Stimulated activated CD4-positive, alpha-beta T cell treated with anti-CD3 and anti-CD28 coated beads, Interleukin-4, amount 100 ng/mL, for 48 hours (primary cell): ENCODE measurements around the gene GRID1.

ENCODE experiments used
- DNase-seq, 2 donors: peaks; one replicate each; pipeline ENCODE4 v3.0.0-alpha.2; 2020; ENCODE audit warnings: low read depth in 2 of 2

GRID1 gene

GRCh38 chr10:85600026-85600743 lies 766.4 kb downstream of the GRID1 start:
- DNase-seq, result no peak

GRCh38 chr10:85599081-85599480 lies 767.5 kb downstream of the GRID1 start:
- DNase-seq, result no peak

DNA sequence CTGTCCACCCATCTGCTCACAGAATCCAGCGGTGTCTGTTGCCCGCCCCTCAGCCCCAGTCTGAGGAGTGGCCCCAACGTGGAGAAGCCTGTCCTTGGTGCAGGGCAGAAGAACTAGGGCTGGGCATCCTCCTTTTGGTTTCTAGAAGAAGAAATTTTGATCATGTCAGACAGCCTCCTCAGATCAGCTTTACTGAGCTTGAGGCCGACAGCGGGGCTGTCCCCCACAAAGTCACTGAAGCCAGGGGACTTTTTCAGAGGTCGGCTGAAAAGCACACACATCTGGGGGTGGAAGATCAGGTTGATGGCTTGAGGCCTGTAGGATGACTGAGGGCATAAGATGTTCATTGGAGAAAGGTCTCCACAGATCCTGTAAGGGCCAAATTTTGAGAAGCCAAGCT lies 767.9 kb downstream of the GRID1 start:
- no peak for DNase-seq

GRCh38 chr10:85597006-85597405 lies 769.6 kb downstream of the GRID1 start:
- DNase-seq, result no peak

DNA sequence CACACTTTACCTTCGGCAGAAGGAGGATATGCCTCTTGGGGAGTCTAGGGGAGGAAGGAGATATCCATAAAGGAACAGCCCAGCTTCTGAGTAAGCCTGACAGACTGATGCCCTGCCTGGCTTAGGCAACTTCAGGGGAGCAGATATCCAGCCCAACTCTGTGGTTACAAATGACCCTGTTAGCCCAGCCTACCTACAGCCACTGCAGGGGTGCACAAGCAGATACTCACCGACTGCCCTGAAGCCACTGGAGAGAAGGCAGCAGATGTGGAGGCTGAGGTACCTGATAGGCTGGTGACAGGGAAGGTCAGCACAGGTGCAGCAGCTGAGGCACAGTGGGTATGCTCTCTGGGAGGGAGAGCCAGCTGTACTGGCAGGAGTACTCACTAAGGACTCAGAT lies 770.2 kb downstream of the GRID1 start:
- no peak for DNase-seq

- no peak for DNase-seq
Observed at GRCh38 chr10:85594239-85594638, 772.4 kb downstream of the GRID1 start.

DNA sequence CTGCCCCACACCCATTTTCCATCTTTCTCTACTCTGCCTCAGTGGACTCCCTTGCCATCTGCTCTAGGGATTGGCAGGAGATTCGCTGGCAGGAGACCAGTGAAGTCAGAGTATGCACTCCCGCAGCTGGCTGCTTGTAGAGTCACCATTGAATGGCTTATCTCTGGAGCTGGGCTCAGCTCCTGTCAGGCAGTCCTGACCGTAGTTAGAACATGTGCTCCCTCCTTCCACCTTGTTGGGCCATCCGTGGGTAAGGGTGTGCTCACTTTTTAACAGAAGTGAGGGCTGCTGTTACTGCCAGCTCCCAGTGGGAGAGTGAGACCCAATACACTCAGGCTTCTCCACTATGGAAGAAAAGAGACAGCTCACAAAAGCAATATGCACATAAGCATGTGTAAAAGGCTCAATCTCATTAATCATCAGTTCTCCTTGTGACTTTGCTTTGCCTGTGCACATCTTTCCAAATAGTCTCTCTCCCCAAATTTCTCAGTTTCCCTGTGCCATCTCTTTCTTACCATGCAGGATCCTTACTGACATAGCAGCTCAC lies 773.3 kb downstream of the GRID1 start:
- no peak for DNase-seq

GRCh38 chr10:85581371-85581770 lies 785.2 kb downstream of the GRID1 start:
- no peak for DNase-seq

GRCh38 chr10:85580585-85580984 lies 786.0 kb downstream of the GRID1 start:
- DNase-seq, result no peak

- DNase-seq, result no peak
Observed at GRCh38 chr10:85578860-85579259, 787.7 kb downstream of the GRID1 start.

DNA sequence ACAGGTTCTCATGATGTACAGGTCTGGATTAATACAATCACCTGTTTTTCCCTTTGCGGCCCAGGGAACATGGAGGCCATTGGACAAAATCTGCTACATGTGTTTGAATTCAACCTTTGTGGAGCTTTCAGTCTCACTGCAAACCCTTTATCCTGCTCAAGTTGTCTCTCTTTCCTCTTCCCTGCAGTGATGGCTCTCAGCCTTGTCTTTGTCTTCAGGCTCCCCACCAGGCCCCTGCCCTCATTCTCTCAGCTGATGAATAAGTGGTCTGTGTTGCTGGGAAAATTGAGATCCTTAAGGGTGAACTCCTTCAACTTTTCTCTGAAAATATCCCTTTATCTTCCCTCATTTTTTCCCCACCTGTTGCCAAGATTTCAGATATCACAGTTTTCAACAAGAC lies 791.2 kb downstream of the GRID1 start:
- DNase-seq, result no peak

- no peak for DNase-seq
Observed at GRCh38 chr10:85570871-85571270, 795.7 kb downstream of the GRID1 start.

DNA sequence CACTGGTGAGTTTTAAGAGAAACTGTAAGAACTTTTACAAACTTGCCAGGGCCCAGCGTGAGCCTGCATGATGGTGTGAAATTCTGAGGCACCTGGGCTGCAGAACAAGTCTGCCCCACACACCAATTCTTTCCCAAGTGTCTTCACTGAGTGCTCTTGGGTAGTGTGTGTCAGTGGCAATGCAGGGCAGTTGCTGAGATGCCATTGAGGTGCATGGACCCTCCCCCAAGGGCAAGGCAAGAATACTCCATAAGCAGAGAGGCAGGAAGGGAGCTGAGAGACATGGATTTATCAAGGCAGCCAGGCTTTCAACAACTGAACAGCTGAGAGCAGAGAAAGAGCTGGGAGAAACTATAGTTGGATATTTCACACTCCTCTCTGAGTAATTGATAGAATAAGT lies 801.2 kb downstream of the GRID1 start:
- no peak for DNase-seq

DNA sequence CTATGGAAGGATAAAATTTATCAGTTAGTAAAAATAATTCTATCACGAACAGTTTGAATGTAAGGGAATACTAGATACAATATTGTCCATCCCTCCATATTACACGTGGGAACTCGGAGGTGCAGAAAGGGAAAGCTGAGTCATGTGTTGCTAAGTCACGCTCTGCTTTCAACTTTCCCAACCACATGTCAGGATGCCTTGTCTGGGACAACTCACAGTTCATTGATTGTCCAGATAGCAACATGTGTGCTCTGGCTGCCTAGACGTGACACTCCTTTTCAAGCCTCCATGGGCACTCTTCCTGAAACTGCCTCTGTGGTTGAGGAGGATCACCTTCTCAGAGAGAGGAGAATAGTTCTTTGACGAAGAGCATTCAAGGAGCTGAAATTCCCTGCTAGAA lies 808.1 kb downstream of the GRID1 start:
- no peak for DNase-seq

- DNase-seq, result no peak
Observed at GRCh38 chr10:85557706-85558105, 808.9 kb downstream of the GRID1 start.

DNA sequence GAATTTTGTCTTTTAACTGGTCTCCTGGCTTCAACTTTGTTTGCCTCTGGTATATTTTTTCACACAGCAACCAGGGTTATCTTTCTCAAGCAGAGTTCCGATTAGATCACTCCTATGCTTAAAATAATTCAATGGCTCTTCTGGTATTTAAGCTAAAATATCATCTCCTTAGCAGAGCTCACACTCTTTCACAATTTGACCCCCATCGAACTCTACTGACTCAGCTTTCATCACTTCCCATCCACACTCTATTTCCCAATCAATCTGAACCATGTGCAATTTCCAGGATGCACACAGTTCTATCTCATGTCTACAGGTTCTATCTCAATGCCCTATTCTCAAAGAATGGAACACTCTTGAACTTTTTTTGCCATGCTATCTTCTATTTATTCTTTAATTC lies 809.5 kb downstream of the GRID1 start:
- no peak for DNase-seq
